CD4-positive, alpha-beta T cell treated with Interleukin-1 beta for 1 hour (primary cell): Measurements from ENCODE around the gene ZNF415.
"Not testable (repeated sequence)": the region's sequence is repeated elsewhere in the genome, so short reads cannot be mapped to it uniquely, and the experiment has no call there.

Experiments used
- DNase-seq, 2 donors: peaks; one replicate each; pipeline ENCODE4 v3.0.0-alpha.2; 2020 to 2022

Gene ZNF415

GRCh38 chr19:53132141-53132991 is at the start of gene ZNF415:
Gene ZNF415, minus strand, starts transcription at chr19:53132910. Its CDS starts 10,234 bp downstream, at chr19:53122676.
- peak; percentile 61 to 74 for DNase-seq

DNA sequence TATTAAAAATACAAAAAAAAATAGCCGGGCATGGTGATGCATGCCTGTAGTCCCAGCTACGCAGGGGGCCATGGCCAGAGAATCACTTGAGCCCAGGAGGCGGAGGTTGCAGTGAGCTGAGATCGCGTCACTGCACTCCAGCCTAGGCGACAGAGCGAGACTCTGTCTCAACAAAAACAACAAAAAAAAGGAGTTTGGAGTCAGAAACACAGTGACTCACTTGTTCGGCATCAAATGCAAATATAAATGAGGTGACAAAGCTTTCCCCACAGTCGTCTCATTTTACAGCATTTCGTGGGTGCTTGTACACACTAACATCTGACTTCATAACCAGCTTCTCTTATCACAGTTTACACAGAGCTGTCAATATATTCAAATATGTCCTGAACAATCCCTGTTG is 49.5 kb upstream of the ZNF415 start:
- DNase-seq = no peak

DNA sequence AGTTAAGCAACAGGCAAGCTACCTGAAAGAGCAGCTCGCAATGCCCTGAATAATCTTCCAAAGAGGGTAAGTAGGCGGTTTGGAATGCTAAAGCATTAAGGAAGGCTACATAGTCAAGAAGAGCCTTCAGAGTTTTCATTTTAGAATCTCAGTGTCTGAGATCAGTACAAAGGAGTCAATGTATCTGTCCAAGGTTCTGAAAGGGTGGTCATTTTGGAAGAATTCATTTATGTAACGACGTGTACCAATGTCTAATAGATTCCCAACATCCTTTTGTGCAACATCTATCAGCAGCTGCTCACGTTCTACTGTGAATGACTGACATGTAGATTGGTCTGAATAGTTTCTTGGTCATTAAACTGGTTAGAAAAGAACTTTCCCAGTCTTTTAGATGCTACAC is 45.3 kb upstream of the ZNF415 start:
- DNase-seq = no peak

GRCh38 chr19:53172889-53173288 is 40.2 kb upstream of the ZNF415 start:
- no peak for DNase-seq

DNA sequence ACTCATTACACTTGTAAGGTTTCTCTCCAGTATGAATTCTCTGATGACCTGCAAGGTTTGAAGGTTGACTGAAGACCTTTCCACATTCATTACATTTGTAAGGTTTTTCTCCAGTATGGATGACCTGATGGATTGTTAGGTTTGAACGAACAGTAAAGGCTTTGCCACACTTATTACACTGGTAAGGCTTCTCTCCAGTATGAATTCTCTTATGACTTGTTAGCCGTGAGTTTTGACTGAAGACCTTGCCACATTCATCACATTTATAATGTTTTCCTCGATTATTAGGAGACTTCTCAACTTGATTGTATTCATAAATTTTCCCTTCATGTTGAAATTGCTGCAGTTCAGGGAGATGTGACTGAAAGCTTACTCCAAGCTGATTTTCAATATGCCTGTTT is 33.0 kb upstream of the ZNF415 start:
- DNase-seq = no peak

- no peak for DNase-seq
Measured at GRCh38 chr19:53161123-53161522, 28.4 kb upstream of the ZNF415 start.

DNA sequence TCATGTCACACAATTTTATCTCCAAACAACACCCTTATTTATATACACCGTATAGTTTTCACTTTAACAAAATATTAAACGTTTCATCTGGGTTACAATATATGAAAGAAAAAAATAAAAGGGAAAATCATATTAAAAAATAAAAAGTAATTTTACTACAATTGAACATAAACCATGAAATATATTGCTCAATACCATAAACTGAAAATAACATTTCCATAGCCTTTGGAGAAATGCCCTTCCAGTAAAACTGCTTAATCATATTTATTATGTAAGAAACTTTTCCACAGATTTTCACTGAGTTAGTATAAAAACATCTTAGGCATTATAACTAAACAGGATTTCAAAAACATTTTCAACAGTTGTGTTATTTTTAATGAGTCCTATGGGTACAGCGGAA is 27.6 kb upstream of the ZNF415 start:
- DNase-seq = no peak

DNA sequence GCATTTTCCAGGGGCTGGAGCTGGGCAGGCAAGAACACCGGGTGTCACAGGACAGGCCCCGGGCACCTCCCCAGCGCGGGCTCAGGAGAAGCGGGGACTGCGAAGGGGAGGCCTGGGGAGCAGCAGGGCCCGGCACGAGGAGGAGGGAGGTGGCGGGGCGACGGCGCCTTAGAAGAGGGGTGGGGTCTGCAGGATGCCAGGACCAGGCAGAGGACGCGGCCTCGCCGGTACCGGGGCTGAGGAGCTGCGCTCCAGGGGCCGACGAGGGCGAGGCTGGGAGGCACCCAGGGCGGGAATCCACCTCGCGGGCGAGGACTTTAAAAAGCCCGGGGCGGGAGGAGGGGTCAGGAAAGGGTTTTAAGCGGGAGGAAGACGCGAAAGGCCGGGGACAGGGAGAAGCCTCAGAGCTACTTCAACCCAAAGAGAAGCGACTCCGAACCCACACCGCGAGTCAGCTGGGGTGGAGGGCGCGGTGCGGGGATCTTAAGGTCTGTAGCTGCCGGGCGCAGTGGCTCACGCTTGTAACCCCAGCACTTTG is 25.5 kb upstream of the ZNF415 start:
- DNase-seq = peak; percentile 28 to 35

DNA sequence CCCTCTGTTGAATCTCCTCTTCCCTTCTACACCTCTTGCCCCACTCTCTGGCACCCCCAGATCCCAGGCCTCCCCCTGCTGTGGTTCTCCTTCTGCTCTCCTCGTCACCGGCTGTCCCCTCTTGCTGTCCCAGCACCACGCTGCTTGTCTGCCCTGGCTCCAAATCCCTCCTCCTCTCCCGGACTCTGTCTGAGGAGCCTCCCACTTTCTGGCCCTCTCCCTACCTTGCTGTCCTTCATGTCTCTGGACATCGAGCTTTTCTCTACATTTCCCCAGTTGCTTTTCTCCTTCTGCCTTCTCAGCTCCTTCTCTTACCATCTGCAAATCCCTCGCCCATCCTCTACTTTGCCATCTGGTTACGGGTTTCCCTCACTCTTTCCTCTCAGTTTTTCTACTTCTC is 24.9 kb upstream of the ZNF415 start:
- DNase-seq = no peak

DNA sequence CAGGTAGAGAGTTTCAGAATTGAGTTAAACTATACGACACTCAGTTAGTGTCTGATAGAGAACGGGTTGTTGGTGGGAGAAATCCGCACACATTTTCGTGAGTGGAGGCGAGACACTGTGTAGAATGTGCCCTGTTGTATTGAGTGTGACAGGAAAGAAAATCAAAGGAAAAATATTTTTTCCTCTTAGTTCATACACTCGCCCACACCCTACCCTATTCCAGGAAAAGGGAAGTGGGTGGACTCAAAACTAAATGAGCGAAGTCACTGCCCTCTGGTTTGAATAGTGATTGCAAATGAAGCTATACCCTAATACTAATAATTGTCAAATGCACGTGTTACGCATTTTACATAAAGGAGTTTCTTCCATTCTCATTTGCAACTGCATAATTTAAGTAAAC is 24.1 kb upstream of the ZNF415 start:
- DNase-seq = no peak

GRCh38 chr19:53147645-53148044 is 14.9 kb upstream of the ZNF415 start:
- no peak for DNase-seq

DNA sequence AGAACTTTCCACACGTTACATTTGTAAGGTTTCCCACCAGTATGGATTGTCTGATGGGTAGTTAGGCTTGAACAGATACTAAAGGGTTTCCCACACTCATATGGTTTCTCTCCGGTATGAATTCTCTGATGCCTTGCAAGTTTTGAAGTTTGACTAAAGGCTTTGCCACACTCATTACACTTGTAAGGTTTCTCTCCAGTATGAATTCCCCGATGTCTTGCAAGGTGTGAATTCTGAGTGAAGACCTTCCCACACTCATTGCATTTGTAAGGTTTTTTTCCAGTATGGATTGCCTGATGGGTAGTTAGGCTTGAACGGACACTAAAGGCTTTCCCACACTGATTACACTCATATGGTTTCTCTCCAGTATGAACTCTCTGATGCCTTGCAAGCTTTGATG is 7.6 kb upstream of the ZNF415 start:
- DNase-seq = no peak

GRCh38 chr19:53136432-53136831 is 3.7 kb upstream of the ZNF415 start:
- no peak for DNase-seq

GRCh38 chr19:53131727-53132126 is 983 bp downstream of the ZNF415 start:
- no peak for DNase-seq

GRCh38 chr19:53131085-53131590 is 1.6 kb downstream of the ZNF415 start:
- no peak for DNase-seq

DNA sequence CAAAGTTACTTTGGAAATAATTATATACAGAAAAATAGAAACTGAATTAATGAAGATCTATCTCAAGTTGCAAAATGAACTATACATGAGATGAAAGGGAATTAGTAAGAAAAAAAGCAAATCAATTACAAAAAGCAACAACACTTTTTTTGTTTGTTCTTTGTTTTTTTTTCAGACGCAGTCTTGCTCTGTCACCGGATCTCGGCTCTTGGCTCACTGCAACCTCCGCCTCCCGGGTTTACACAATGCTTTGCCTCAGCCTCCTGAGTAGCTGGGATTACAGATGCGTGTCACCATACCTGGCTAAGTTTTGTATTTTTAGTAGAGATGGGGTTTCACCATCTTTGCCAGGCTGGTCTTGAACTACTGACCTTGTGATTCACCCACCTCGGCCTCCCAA is 2.2 kb downstream of the ZNF415 start:
- no peak for DNase-seq

DNA sequence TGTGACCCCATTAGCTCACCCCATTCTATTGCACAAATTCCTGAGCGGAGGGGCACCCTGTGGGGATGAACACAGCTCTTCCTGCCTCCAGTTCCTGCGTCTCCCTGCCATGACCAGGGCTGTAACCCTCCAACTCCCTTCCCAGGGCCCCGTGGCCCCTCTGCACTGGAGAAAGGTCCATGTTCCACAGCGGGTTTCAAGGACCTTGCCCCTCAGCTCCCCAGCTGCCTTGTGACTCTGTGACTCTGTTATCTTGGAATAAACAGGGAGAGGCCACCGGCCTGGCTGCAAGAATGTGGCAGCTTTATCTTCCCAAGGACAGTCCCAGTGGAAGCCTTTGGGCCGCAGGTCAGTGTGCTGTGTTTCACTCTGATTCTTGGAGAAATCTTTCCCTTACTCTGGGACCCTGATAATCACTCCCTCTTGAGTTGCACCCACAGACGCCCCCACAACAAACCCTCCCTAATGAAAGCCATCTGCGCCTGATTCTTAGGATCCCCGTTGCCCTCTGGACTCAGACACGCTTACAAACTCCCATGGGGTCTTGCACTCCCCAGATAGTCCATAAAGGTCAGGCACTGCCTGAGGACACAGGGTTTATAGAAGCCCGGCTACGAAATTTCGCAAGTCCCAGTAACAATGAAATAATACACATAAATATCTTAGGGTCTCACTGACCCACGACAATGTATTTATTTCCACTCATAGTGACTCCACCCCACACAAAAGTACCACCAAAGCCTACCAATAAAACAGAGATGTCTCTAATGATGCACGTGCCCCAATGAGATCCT is 5.8 kb downstream of the ZNF415 start:
- not testable (repeated sequence) for DNase-seq

DNA sequence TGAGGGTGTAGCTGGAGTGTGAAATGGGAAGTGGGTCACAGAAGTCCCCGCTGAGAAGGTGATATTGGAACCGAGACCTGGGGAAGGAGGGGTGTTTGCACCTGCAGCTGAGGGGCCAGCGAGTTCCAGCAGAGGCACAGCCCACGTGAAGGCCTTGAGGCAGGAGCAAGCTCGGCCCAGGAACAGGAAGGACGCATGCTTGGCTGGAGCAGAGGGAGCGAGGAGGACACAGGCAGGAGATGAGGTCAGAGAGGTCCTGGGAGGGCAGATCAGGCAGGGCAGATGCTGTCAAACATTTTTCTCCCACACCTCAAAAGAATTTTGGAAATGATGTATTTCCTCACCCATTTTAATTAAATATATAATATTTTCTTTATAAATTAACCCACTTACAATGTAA is 9.3 kb downstream of the ZNF415 start:
- no peak for DNase-seq

- DNase-seq = no peak
Measured at GRCh38 chr19:53112286-53112685, 20.4 kb downstream of the ZNF415 start.

- no peak for DNase-seq
Measured at GRCh38 chr19:53109527-53109926, 23.2 kb downstream of the ZNF415 start.

- DNase-seq = peak; percentile 98 to 99
Measured at GRCh38 chr19:53103234-53104203, 29.2 kb downstream of the ZNF415 start, which contains the start of gene ZNF160. Gene ZNF160, minus strand, starts transcription at chr19:53103422. Its CDS starts 17,146 bp downstream, at chr19:53086276.

- peak; percentile 41 to 46 for DNase-seq
Measured at GRCh38 chr19:53102756-53103233, 29.9 kb downstream of the ZNF415 start.
